OCI-LY3 (cell line): ENCODE measurements around the gene LETMD1.

Experiments used
- H2AFZ ChIP-seq: fragments of 200-600, 300-600 bp; shearing (Covaris generic); 2 replicates; pipeline ENCODE4 v1.6.0; 2014; ENCODE audit warnings: antibody characterized with exemption, low read depth, low read length
- H3K27ac ChIP-seq: fragments of 200-600, 300-600 bp; sonication (generic); 2 replicates; pipeline ENCODE4 v1.5.1; 2014; ENCODE audit warnings: mild to moderate bottlenecking, low read length, moderate library complexity, mixed read lengths
- H3K27me3 ChIP-seq: fragments of 200-600, 300-600 bp; sonication (generic); 2 replicates; pipeline ENCODE4 v1.6.1; 2014; ENCODE audit warnings: low read depth, low read length, mixed read lengths
- H3K36me3 ChIP-seq: fragments of 200-600, 300-600 bp; sonication (generic); replicated peaks from 2 replicates; pipeline ENCODE3; 2014; ENCODE audit warnings: low read depth, low read length, mixed read lengths
- H3K4me1 ChIP-seq: fragments of 300-600, 200-600 bp; sonication (generic); 2 replicates; pipeline ENCODE4 v1.6.1; 2014; ENCODE audit warnings: low read length, mixed read lengths
- H3K4me2 ChIP-seq: fragments of 200-600, 300-600 bp; sonication (generic); 2 replicates; pipeline ENCODE4 v1.6.1; 2014; ENCODE audit warnings: low read length, mixed read lengths
- H3K4me3 ChIP-seq: fragments of 300-600, 200-600 bp; sonication (generic); 2 replicates; pipeline ENCODE4 v1.5.1; 2014; ENCODE audit warnings: antibody characterized with exemption, mild to moderate bottlenecking, low read length, moderate library complexity
- H3K79me2 ChIP-seq: fragments of 300-600, 200-600 bp; shearing (Covaris generic); 2 replicates; pipeline ENCODE4 v1.6.1; 2014; ENCODE audit warnings: mild to moderate bottlenecking, low read length, mixed read lengths
- H3K9ac ChIP-seq: fragments of 300-600, 200-600 bp; shearing (Covaris generic); 2 replicates; pipeline ENCODE4 v1.6.0; 2014; ENCODE audit warnings: mild to moderate bottlenecking, low read length, moderate library complexity
- H3K9me3 ChIP-seq: fragments of 200-600, 300-600 bp; shearing (Covaris generic); 2 replicates; pipeline ENCODE4 v1.6.1; 2014; ENCODE audit warnings: low read length, mixed read lengths; ENCODE audit not compliant: insufficient read depth
- H4K20me1 ChIP-seq: fragments of 200-600, 300-600 bp; sonication (generic); 2 replicates; pipeline ENCODE4 v1.6.1; 2016; ENCODE audit warnings: low read length, mixed read lengths; ENCODE audit not compliant: insufficient read depth
- EZH2phosphoT487 ChIP-seq: fragments of 200-600 bp; shearing (Covaris generic); IDR thresholded peaks from 2 replicates; pipeline ENCODE4 v1.6.1; 2018; ENCODE audit warnings: antibody characterized with exemption, mixed run types, low read depth
- TF ChIP-seq, protein P1 (sequence below): fragments of 200-600, 300-600 bp; sonication (generic); IDR thresholded peaks from 2 replicates; pipeline ENCODE4 v1.5.1; 2014; ENCODE audit warnings: antibody characterized with exemption, low read length, low read depth

Gene LETMD1

DNA sequence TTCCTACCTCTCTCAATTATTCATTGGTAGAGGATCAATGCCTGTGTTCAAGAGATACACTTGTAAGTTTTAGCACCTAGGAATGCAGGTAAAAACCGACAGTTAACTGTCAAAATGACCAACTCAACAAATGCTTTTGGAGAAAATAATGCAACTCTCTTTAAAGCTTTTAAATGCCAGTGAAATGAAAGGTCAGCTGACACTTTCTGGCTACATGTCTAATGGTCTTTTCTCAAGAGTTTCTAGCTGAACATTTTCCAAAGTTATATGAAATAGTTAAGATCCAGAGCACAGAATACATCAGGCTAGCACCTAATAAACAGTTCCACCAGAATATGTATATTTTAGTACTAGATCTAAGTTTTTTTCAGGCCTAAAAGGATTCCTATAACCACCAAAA lies 33.3 kb downstream of the LETMD1 start:
- H3K36me3 ChIP-seq = no peaks in the 10 kb centered on the region
- H3K4me1 ChIP-seq = peaks cover 9% of the 10 kb centered on the region
- H4K20me1 ChIP-seq = no peaks in the 10 kb centered on the region
- peaks cover 15% of the 10 kb centered on the region for H3K79me2 ChIP-seq
- no peak overlapping the region for H3K9ac ChIP-seq
- H2AFZ ChIP-seq = no peak overlapping the region
- no peaks in the 10 kb centered on the region for H3K27me3 ChIP-seq
- H3K4me3 ChIP-seq = no peak overlapping the region
- no peak overlapping the region for H3K4me2 ChIP-seq
- H3K9me3 ChIP-seq = no peaks in the 10 kb centered on the region
- no peak overlapping the region for H3K27ac ChIP-seq
- TF ChIP-seq, protein P1, sequence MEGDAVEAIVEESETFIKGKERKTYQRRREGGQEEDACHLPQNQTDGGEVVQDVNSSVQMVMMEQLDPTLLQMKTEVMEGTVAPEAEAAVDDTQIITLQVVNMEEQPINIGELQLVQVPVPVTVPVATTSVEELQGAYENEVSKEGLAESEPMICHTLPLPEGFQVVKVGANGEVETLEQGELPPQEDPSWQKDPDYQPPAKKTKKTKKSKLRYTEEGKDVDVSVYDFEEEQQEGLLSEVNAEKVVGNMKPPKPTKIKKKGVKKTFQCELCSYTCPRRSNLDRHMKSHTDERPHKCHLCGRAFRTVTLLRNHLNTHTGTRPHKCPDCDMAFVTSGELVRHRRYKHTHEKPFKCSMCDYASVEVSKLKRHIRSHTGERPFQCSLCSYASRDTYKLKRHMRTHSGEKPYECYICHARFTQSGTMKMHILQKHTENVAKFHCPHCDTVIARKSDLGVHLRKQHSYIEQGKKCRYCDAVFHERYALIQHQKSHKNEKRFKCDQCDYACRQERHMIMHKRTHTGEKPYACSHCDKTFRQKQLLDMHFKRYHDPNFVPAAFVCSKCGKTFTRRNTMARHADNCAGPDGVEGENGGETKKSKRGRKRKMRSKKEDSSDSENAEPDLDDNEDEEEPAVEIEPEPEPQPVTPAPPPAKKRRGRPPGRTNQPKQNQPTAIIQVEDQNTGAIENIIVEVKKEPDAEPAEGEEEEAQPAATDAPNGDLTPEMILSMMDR = no peak
- no peak for TF ChIP-seq EZH2phosphoT487

DNA sequence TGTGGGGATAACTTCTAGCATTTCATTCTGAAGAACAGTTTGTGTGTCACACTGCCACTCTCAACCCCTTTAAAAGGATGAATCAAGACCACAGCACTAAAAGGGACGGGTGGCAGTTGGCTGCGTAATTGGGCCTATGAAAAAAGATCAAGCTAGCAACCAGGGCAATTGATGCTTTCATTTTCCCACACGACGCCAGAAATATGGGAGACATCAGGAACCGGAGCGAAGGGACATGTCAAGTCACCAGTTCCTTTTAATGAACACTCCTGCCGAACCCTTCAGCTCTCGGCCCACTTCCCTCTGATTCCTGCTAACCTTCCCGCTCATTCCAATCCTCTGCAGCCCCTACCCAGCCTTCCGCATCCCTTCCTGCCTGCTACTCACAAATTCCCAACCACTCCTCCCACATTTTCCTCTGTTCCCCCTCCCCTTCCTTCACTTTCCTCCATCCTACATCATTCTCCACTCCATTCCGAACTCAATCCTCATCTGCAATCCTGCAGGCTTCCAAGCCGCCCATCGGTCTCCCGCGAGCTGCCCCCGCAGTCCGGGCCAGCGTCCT lies 34.5 kb downstream of the LETMD1 start:
- Histone ChIP-seq H3K4me1 (peaks cover 13% of the 10 kb centered on the region), H3K4me2 (peak overlapping the region; percentile 99), H3K9me3 (no peaks in the 10 kb centered on the region), H4K20me1 (no peaks in the 10 kb centered on the region), H3K9ac (peak overlapping the region; percentile 85), H3K36me3 (peaks cover 5% of the 10 kb centered on the region), H3K79me2 (peaks cover 15% of the 10 kb centered on the region), H3K27ac (no peak overlapping the region), H2AFZ (peak overlapping the region; percentile 63; the same call in 1 of the 2 replicates), H3K27me3 (no peaks in the 10 kb centered on the region), H3K4me3 (peak overlapping the region; percentile 95)
- TF ChIP-seq, protein P1 = no peak

DNA sequence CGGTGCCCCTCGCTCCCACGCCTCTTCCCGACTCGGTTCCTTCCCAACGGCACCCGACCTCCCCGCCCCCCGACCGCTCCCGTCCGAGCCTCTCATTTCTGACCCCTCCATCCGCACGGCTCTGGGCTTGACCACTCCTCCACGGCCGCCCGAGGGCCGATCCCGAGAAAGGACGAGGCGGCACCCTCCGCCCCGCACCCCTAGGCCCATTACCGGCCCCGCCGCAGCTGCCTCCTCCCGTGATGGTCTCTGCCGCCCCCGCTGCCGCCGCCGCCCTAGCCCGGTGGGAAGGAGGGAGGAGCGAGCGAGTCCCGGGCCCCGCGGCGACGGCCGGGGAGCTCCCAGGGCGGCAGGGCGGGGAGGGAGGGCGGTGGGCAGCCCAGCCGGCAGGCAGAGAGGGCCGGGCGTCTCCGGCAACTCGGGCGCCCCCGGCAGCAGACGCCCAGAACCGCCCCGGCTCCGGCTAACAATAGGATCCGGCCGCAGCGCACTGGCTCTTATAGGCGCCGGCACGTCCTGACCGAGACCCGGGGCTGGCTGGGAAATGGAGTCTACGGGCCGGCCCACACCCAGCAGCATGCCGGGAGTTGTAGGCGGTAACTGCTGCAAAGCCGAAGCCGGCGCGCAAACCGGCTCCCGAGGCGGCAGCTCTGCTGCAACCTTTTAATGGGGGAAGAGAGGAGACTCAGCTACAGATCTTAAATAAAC lies 35.2 kb downstream of the LETMD1 start, which contains the start of gene CSRNP2:
Gene CSRNP2 (minus strand): TSS at position 471 of the 708 bp plus-strand sequence. CDS start 7,035 bp downstream, outside the sequence.
- no peak for TF ChIP-seq EZH2phosphoT487
- TF ChIP-seq, protein P1 = no peak
- H3K27ac ChIP-seq = no peak within 1 kb of the TSS

DNA sequence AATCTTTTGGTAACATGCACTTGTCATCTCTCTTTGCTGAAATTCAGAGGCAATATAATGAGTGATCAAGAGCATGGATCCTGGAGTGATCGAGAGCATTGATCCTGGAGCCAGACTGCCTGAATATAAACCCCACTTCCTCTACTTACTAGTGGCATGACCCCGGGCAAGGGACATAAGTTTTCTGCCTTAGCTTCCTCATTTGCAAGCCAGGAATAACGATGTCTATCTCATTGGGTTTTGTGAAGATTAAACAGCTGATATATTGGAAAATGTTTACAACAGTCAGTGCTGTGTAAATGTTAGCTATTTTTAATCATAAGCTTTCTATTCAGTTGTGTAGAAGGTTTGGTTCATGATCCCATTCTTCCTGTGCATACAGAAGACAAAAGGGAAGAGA lies 37.6 kb downstream of the LETMD1 start:
- H3K4me1 ChIP-seq = peaks cover 25% of the 10 kb centered on the region
- H2AFZ ChIP-seq = no peak overlapping the region
- TF ChIP-seq, protein P1 = no peak
- no peak for TF ChIP-seq EZH2phosphoT487
- peaks cover 8% of the 10 kb centered on the region for H3K36me3 ChIP-seq
- no peaks in the 10 kb centered on the region for H3K27me3 ChIP-seq
- H3K4me2 ChIP-seq = no peak overlapping the region
- H3K4me3 ChIP-seq = no peak overlapping the region
- no peaks in the 10 kb centered on the region for H4K20me1 ChIP-seq
- H3K9me3 ChIP-seq = no peaks in the 10 kb centered on the region
- H3K27ac ChIP-seq = no peak overlapping the region
- H3K79me2 ChIP-seq = peaks cover 12% of the 10 kb centered on the region
- no peak overlapping the region for H3K9ac ChIP-seq

More for the DNA sequence above, 35.2 kb downstream of the LETMD1 start, which contains the start of gene CSRNP2:
- Histone ChIP-seq H3K79me2 (peaks cover 15% of the 10 kb centered on the region), H3K27me3 (no peaks in the 10 kb centered on the region), H3K36me3 (peaks cover 5% of the 10 kb centered on the region), H3K4me1 (peaks cover 20% of the 10 kb centered on the region), H3K4me2 (peak within 1 kb of the TSS; percentile 99), H4K20me1 (no peaks in the 10 kb centered on the region), H3K9me3 (no peaks in the 10 kb centered on the region), H2AFZ (peak within 1 kb of the TSS; percentile 63; the same call in 1 of the 2 replicates), H3K9ac (peak within 1 kb of the TSS; percentile 85), H3K4me3 (peak within 1 kb of the TSS; percentile 95)
